NCI-H1436 treated with DMSO at 0.1 percent for 48 hours (cell line): ENCODE results near the gene TMEM181.
"Not testable (repeated sequence)": the region's sequence is repeated elsewhere in the genome, so short reads cannot be mapped to it uniquely, and the experiment has no call there.

Experiments used
- DNase-seq: peaks from one replicate; lab custom pipeline; 2025; lab: John Stamatoyannopoulos, UW

TMEM181 gene

GRCh38 chr6:158538741-158539140 lies 21.1 kb upstream of the TMEM181 start:
- no peak for DNase-seq

GRCh38 chr6:158539413-158539812 lies 20.5 kb upstream of the TMEM181 start:
- peak; percentile 60 for DNase-seq

- DNase-seq = no peak
These were observed 20.0 kb upstream of the TMEM181 start for GRCh38 chr6:158539881-158540280.

- no peak for DNase-seq
These were observed 16.2 kb upstream of the TMEM181 start for GRCh38 chr6:158543606-158544185.

GRCh38 chr6:158544428-158544827 lies 15.5 kb upstream of the TMEM181 start:
- DNase-seq = no peak

- no peak for DNase-seq
These were observed 14.6 kb upstream of the TMEM181 start for GRCh38 chr6:158545043-158545966.

GRCh38 chr6:158548418-158549161 lies 11.3 kb upstream of the TMEM181 start:
- no peak for DNase-seq

- DNase-seq = no peak
These were observed 7.7 kb upstream of the TMEM181 start for GRCh38 chr6:158552055-158552795.

- no peak for DNase-seq
These were observed 7.1 kb upstream of the TMEM181 start for GRCh38 chr6:158552796-158553138.

GRCh38 chr6:158554611-158555361 lies 5.1 kb upstream of the TMEM181 start:
- DNase-seq = no peak

- no peak for DNase-seq
These were observed 3.8 kb upstream of the TMEM181 start for GRCh38 chr6:158556113-158556512.

- DNase-seq = not testable (repeated sequence)
These were observed 2.8 kb upstream of the TMEM181 start for GRCh38 chr6:158557110-158557509.

- no peak for DNase-seq
These were observed 2.0 kb upstream of the TMEM181 start for GRCh38 chr6:158557927-158558326.

GRCh38 chr6:158558415-158559306 lies 1.2 kb upstream of the TMEM181 start:
- no peak for DNase-seq

GRCh38 chr6:158559338-158559894 lies 475 bp upstream of the TMEM181 start:
- no peak for DNase-seq

GRCh38 chr6:158560836-158561320 lies 987 bp downstream of the TMEM181 start:
- DNase-seq = no peak

- DNase-seq = no peak
These were observed 1.5 kb downstream of the TMEM181 start for GRCh38 chr6:158561321-158561884.

GRCh38 chr6:158561938-158562337 lies 2.0 kb downstream of the TMEM181 start:
- DNase-seq = no peak
